Nephron (organoid): ENCODE data around the gene CFAP91.

Experiments
- H3K27ac Mint-ChIP-seq, 3 experiments: 2 replicates each; pipeline ENCODE4 v1.8.0; 2020; ENCODE audit warnings: mixed read lengths in 3 of 3, mild to moderate bottlenecking in 2 of 3, moderate library complexity in 1 of 3
- H3K27me3 Mint-ChIP-seq: 2 replicates; pipeline ENCODE4 v1.8.0; 2021; ENCODE audit warnings: low read depth, mild to moderate bottlenecking, moderate library complexity, mixed read lengths
- H3K36me3 Mint-ChIP-seq: 2 replicates; pipeline ENCODE4 v1.8.0; 2020; ENCODE audit warnings: low read depth, mixed read lengths
- H3K4me1 Mint-ChIP-seq: 2 replicates; pipeline ENCODE4 v1.8.0; 2020; ENCODE audit warnings: mixed read lengths
- H3K4me3 Mint-ChIP-seq, 3 experiments: 2 replicates each; pipeline ENCODE4 v1.8.0; 2020; ENCODE audit warnings: mild to moderate bottlenecking in 3 of 3, mixed read lengths in 3 of 3, moderate library complexity in 2 of 3
- H3K9me3 Mint-ChIP-seq: 2 replicates; pipeline ENCODE4 v1.8.0; 2020; ENCODE audit warnings: mixed read lengths
- CTCF ChIP-seq, 3 experiments: fragments of 200-600 bp; sonication (generic); IDR thresholded peaks; one replicate each; pipeline ENCODE4 v1.5.0; 2021; ENCODE audit warnings: antibody characterized with exemption in 3 of 3; ENCODE audit not compliant: unreplicated experiment in 3 of 3

The CFAP91 gene

GRCh38 chr3:119702530-119703527 is at the start of gene CFAP91:
Gene CFAP91 (plus strand): TSS chr3:119703022. CDS start chr3:119703099, 77 bp downstream.
- peaks cover 9% of the 10 kb centered on the region for H3K4me1 Mint-ChIP-seq
- peak within 1 kb of the TSS; percentile 84 to 90 (median 87) for H3K4me3 Mint-ChIP-seq
- H3K27ac Mint-ChIP-seq, result peak within 1 kb of the TSS in 2 of 3 experiments; percentile 41 to 82
- peaks cover 4% of the 10 kb centered on the region for H3K27me3 Mint-ChIP-seq
- no peaks in the 10 kb centered on the region for H3K9me3 Mint-ChIP-seq
- no peak for TF ChIP-seq CTCF (IDR thresholded peaks at IDR 0.05; ENCODE audit: unreplicated experiment in 3 of 3)
- no peaks in the 10 kb centered on the region for H3K36me3 Mint-ChIP-seq

GRCh38 chr3:119653876-119654275 is 48.9 kb upstream of the CFAP91 start:
- H3K27me3 Mint-ChIP-seq, result no peaks in the 10 kb centered on the region

DNA sequence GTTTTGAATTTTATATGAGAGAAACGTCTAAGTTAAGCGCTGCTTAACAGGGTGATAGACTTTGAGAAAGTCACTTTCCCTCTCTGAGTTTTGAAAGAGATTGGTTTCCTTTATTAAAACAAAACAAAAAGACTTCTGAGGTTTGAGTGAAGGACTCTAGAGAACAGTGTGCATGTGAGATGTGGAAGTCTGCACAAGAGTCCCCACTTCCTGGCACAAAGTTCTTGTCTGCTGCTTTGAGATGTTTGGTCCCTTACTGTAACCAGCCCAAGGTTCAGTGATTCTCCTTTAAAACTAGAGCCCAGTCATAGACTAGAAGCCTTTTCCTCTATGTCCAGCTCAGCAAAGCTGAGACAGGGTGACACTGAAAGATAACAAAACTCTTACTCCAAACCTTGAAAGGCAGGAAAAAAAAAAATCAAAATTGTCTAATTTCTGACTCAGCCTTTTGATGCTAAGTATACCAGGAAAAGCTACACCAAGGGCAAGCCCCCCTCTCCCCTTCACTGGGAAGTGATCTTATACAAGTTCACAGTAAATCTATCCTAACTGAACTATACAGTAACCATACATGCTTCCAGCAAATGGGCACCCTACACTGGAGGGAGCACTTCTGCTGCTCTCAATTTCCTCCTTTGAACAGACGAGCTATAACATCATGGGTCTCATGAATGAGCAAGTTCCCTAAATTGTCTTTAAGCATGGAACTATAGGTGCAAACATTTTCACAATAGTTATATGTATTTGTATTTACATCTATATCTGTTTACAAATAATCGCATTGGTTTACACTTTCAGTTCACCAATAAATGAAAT is 44.7 kb upstream of the CFAP91 start:
- peaks cover 3% of the 10 kb centered on the region for H3K27me3 Mint-ChIP-seq
- H3K36me3 Mint-ChIP-seq, result no peaks in the 10 kb centered on the region
- H3K9me3 Mint-ChIP-seq, result no peaks in the 10 kb centered on the region
- no peak overlapping the region for H3K4me3 Mint-ChIP-seq
- H3K4me1 Mint-ChIP-seq, result peaks cover 30% of the 10 kb centered on the region
- TF ChIP-seq CTCF (IDR thresholded peaks at IDR 0.05; ENCODE audit: unreplicated experiment in 3 of 3), result no peak
- no peak overlapping the region for H3K27ac Mint-ChIP-seq

More at GRCh38 chr3:119653876-119654275, 48.9 kb upstream of the CFAP91 start:
- no peak overlapping the region for H3K27ac Mint-ChIP-seq
- H3K36me3 Mint-ChIP-seq, result no peaks in the 10 kb centered on the region
- H3K9me3 Mint-ChIP-seq, result no peaks in the 10 kb centered on the region
- no peak overlapping the region for H3K4me3 Mint-ChIP-seq
- no peak for TF ChIP-seq CTCF (IDR thresholded peaks at IDR 0.05; ENCODE audit: unreplicated experiment in 3 of 3)
- H3K4me1 Mint-ChIP-seq, result peaks cover 28% of the 10 kb centered on the region

GRCh38 chr3:119658994-119659393 is 43.8 kb upstream of the CFAP91 start:
- Mint-ChIP-seq H3K27me3 (peaks cover 3% of the 10 kb centered on the region), H3K36me3 (no peaks in the 10 kb centered on the region)

More at GRCh38 chr3:119658994-119659393, 43.8 kb upstream of the CFAP91 start:
- H3K9me3 Mint-ChIP-seq, result no peaks in the 10 kb centered on the region
- H3K27ac Mint-ChIP-seq, result no peak overlapping the region
- peaks cover 39% of the 10 kb centered on the region for H3K4me1 Mint-ChIP-seq
- no peak overlapping the region for H3K4me3 Mint-ChIP-seq
- no peak for TF ChIP-seq CTCF (IDR thresholded peaks at IDR 0.05; ENCODE audit: unreplicated experiment in 3 of 3)
